SK-N-SH (cell line): ENCODE data around the gene S100A4. TPM values are rescaled to one million over a fixed set of nuclear protein-coding genes. Genes with fewer than 3 reads are reported as not detected.

Experiments
- CTCF ChIA-PET: fragments of 300-600, 350-600 bp; formaldehyde crosslinking; extraction: SDS; loops from one replicate; lab custom pipeline; 2021; lab: Yijun Ruan, JAX
- POLR2A ChIA-PET: fragments of 350-600 bp; sonication (Branson Sonifier 250); formaldehyde crosslinking; extraction: SDS; loops from one replicate; lab custom pipeline; 2020; ENCODE audit warnings: antibody characterized with exemption, inconsistent platforms; lab: Yijun Ruan, JAX
- DNase-seq: peaks from one replicate; pipeline ENCODE4 v3.0.0; 2012
- H2AFZ ChIP-seq: fragments of 200-600 bp; sonication (generic); 2 replicates; pipeline ENCODE4 v1.8.1; 2016; ENCODE audit warnings: antibody characterized with exemption, mild to moderate bottlenecking, low read depth
- H3F3A ChIP-seq: fragments of 200-600 bp; sonication (generic); replicated peaks from 2 replicates; pipeline ENCODE3; 2016; ENCODE audit warnings: antibody characterized with exemption, mild to moderate bottlenecking; ENCODE audit not compliant: insufficient read depth
- H3K27ac ChIP-seq, 2 experiments: fragments of 200-500 bp in 1 of 2; fragments of 200-600 bp in 1 of 2; sonication (Bioruptor generic) in 1 of 2; sonication (generic), shearing (Covaris generic) in 1 of 2; 2 replicates each; pipeline versions ENCODE4 v1.5.1 to v1.6.1; 2014 to 2016; ENCODE audit warnings: low read depth in 2 of 2, inconsistent platforms in 1 of 2, low read length in 1 of 2, mild to moderate bottlenecking in 1 of 2, mixed read lengths in 1 of 2
- H3K27me3 ChIP-seq: fragments of 200-600 bp; sonication (generic), shearing (Covaris generic); 2 replicates; pipeline ENCODE4 v1.6.1; 2016; ENCODE audit warnings: mixed run types; ENCODE audit not compliant: insufficient read depth
- H3K36me3 ChIP-seq, 2 experiments: fragments of 200-500 bp in 1 of 2; fragments of 200-600 bp in 1 of 2; sonication (Bioruptor generic) in 1 of 2; sonication (generic) in 1 of 2; replicated peaks in 1 of 2; 2 replicates each; pipeline versions ENCODE3 to v1.5.1; 2014 to 2016; ENCODE audit warnings: low read length in 1 of 2, mild to moderate bottlenecking in 1 of 2; ENCODE audit not compliant: insufficient read depth in 2 of 2, control insufficient read depth in 1 of 2
- H3K4me1 ChIP-seq, 2 experiments: fragments of 200-500 bp in 1 of 2; fragments of 200-600 bp in 1 of 2; sonication (Bioruptor generic) in 1 of 2; sonication (generic), shearing (Covaris generic) in 1 of 2; 2 replicates each; pipeline versions ENCODE4 v1.5.1 to v1.6.1; 2014 to 2016; ENCODE audit warnings: low read depth in 1 of 2, low read length in 1 of 2, mixed run types in 1 of 2; ENCODE audit not compliant: insufficient read depth in 2 of 2, control insufficient read depth in 1 of 2
- H3K4me2 ChIP-seq: fragments of 200-600 bp; sonication (generic), shearing (Covaris generic); 2 replicates; pipeline ENCODE4 v1.6.1; 2017; ENCODE audit warnings: mixed run types
- H3K4me3 ChIP-seq, 2 experiments: fragments of 200-500 bp in 1 of 2; fragments of 200-600 bp in 1 of 2; sonication (Bioruptor generic) in 1 of 2; sonication (generic), shearing (Covaris generic) in 1 of 2; 2 replicates each; pipeline versions ENCODE4 v1.5.1 to v1.8.1; 2014 to 2016; ENCODE audit warnings: low read depth in 2 of 2, inconsistent platforms in 1 of 2, low read length in 1 of 2, mild to moderate bottlenecking in 1 of 2, mixed read lengths in 1 of 2, moderate library complexity in 1 of 2
- H3K79me2 ChIP-seq: fragments of 200-600 bp; sonication (generic); 2 replicates; pipeline ENCODE4 v1.8.1; 2017; ENCODE audit warnings: mild to moderate bottlenecking; ENCODE audit not compliant: insufficient read depth
- H3K9ac ChIP-seq: fragments of 200-600 bp; sonication (generic); 2 replicates; pipeline ENCODE4 v1.6.1; 2017; ENCODE audit warnings: mixed run types
- H3K9me2 ChIP-seq: fragments of 200-600 bp; sonication (generic); 2 replicates; pipeline ENCODE4 v1.6.1; 2017; ENCODE audit warnings: mixed run types
- H3K9me3 ChIP-seq: fragments of 200-600 bp; sonication (generic); 2 replicates; pipeline ENCODE4 v1.6.1; 2017; ENCODE audit warnings: mixed run types, mild to moderate bottlenecking, moderate library complexity
- H4K20me1 ChIP-seq: fragments of 200-600 bp; sonication (generic); 2 replicates; pipeline ENCODE4 v1.6.1; 2017; ENCODE audit warnings: mild to moderate bottlenecking, mixed run types; ENCODE audit not compliant: insufficient read depth
- CHD2 ChIP-seq: fragments of 150-350 bp; IDR thresholded peaks from 2 replicates; pipeline ENCODE4 v1.6.1; 2018; ENCODE audit warnings: low read length; ENCODE audit not compliant: partially characterized antibody
- EZH2phosphoT487 ChIP-seq: fragments of 200-600 bp; sonication (generic); IDR thresholded peaks from 2 replicates; pipeline ENCODE4 v1.6.1; 2017; ENCODE audit warnings: low read depth, mixed run types, mild to moderate bottlenecking, antibody characterized with exemption, moderate library complexity, borderline replicate concordance
- FOXJ3 ChIP-seq: sonication (generic); formaldehyde crosslinking; IDR thresholded peaks from 2 replicates; pipeline ENCODE4 v1.5.1; 2020; ENCODE audit warnings: mild to moderate bottlenecking, missing genetic modification reagents
- FOXM1 ChIP-seq: IDR thresholded peaks from 2 replicates; pipeline ENCODE4 v1.4.0; 2012; ENCODE audit warnings: low read depth, mild to moderate bottlenecking
- GABPA ChIP-seq: IDR thresholded peaks from 2 replicates; pipeline ENCODE4 v1.4.0; 2012; ENCODE audit warnings: low read depth, mild to moderate bottlenecking
- GATA2 ChIP-seq: sonication (generic); formaldehyde crosslinking; IDR thresholded peaks from 2 replicates; pipeline ENCODE4 v1.5.0; 2020; ENCODE audit warnings: mild to moderate bottlenecking, missing genetic modification reagents
- MXI1 ChIP-seq: IDR thresholded peaks from 2 replicates; pipeline ENCODE4 v1.6.1; 2012; ENCODE audit warnings: mild to moderate bottlenecking, low read depth, low read length, improper control_type of control experiment
- NFIC ChIP-seq: IDR thresholded peaks from 2 replicates; pipeline ENCODE4 v1.4.0; 2012; ENCODE audit warnings: borderline replicate concordance
- POLR2AphosphoS5 ChIP-seq: IDR thresholded peaks from 2 replicates; pipeline ENCODE4 v1.6.1; 2012; ENCODE audit warnings: low read depth, low read length
- RAD21 ChIP-seq: IDR thresholded peaks from 2 replicates; pipeline ENCODE4 v1.6.1; 2012; ENCODE audit warnings: mild to moderate bottlenecking, low read length
- RCOR1 ChIP-seq: fragments of 150-350 bp; IDR thresholded peaks from 2 replicates; pipeline ENCODE4 v1.6.1; 2017; ENCODE audit warnings: antibody characterized with exemption, low read length
- RFX5 ChIP-seq: IDR thresholded peaks from 2 replicates; pipeline ENCODE4 v1.6.1; 2012; ENCODE audit warnings: mild to moderate bottlenecking, improper control_type of control experiment, low read length
- RXRA ChIP-seq: IDR thresholded peaks from 2 replicates; pipeline ENCODE4 v1.4.0; 2012; ENCODE audit warnings: low read depth, mild to moderate bottlenecking, borderline replicate concordance
- SIN3A ChIP-seq: IDR thresholded peaks from 2 replicates; pipeline ENCODE4 v1.6.1; 2012; ENCODE audit warnings: low read depth, mild to moderate bottlenecking, low read length, moderate library complexity, borderline replicate concordance
- SMC3 ChIP-seq: IDR thresholded peaks from 2 replicates; pipeline ENCODE4 v1.6.1; 2012; ENCODE audit warnings: low read depth, low read length, improper control_type of control experiment
- TCF12 ChIP-seq: IDR thresholded peaks from 2 replicates; pipeline ENCODE4 v1.4.0; 2012
- TEAD4 ChIP-seq: IDR thresholded peaks from 2 replicates; pipeline ENCODE4 v1.4.0; 2012; ENCODE audit warnings: mild to moderate bottlenecking, borderline replicate concordance; ENCODE audit not compliant: insufficient read depth
- YY1 ChIP-seq: IDR thresholded peaks from 2 replicates; pipeline ENCODE4 v1.4.0; 2012; ENCODE audit warnings: low read depth, mild to moderate bottlenecking
- whole genome bisulfite sequencing: methylation state at CpG from one replicate; pipeline ENCODE4 v1.1.6; 2017; ENCODE audit warnings: low lambda C conversion rate; 5-methylcytosine and 5-hydroxymethylcytosine counted together
- polyA plus RNA-seq, 3 experiments: library from polyadenylated mRNA; depleted of rRNA; stranded (reverse); fragments of >200 nt; gene quantifications; 2 replicates each; pipeline ENCODE4 v1.2.3, GENCODE V29; 2012
- TF ChIP-seq, protein P1 (sequence below): fragments of 150-350 bp; IDR thresholded peaks from 2 replicates; pipeline ENCODE4 v1.6.1; 2017; ENCODE audit warnings: antibody characterized with exemption, low read length, low read depth, borderline replicate concordance
- TF ChIP-seq, protein P2 (sequence below): fragments of 200-600 bp; sonication (generic); IDR thresholded peaks from 2 replicates; pipeline ENCODE4 v1.6.1; 2017; ENCODE audit warnings: antibody characterized with exemption, mild to moderate bottlenecking, moderate library complexity
- TF ChIP-seq, protein P3 (sequence below): IDR thresholded peaks from 2 replicates; pipeline ENCODE4 v1.6.1; 2012; ENCODE audit warnings: mild to moderate bottlenecking, low read depth, low read length, moderate library complexity
- TF ChIP-seq, protein P4 (sequence below): IDR thresholded peaks from 2 replicates; pipeline ENCODE4 v1.4.0; 2012; ENCODE audit warnings: low read depth, borderline replicate concordance
- TF ChIP-seq, protein P5 (sequence below): IDR thresholded peaks from 2 replicates; pipeline ENCODE4 v1.4.0; 2012; ENCODE audit warnings: low read depth

S100A4 gene
- polyA plus RNA-seq, 1 of the 3 experiments (the other 2 are of a cell fraction): 25.4 TPM

DNA sequence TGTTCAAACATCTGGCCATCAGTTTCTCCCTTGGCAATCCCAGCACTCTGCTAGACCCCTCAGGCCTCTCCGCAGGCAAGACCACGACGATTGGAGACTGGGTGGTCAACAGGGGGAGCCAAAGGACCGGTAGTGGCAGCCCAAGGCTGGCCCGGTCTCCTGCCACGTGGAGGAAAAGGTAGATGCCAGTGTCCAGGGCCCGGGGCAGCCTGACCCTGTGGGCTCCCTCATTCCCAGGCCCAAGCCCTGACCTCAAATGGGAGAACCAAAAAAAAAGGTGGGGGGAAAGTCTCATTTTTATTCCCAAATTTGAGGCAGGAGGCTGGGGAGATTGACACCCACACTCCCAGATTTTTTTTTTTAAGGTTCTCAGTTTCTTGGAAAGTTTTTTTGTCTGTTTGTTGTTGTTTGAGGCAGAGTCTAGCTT is 34.6 kb downstream of the S100A4 start:
- Histone ChIP-seq H4K20me1 (no peaks in the 10 kb centered on the region), H3K36me3 (no peaks in the 10 kb centered on the region), H3K9me2 (no peaks in the 10 kb centered on the region), H3K27me3 (no peaks in the 10 kb centered on the region), H2AFZ (peak overlapping the region; percentile 67; the same call in 1 of the 2 replicates), H3K4me2 (no peak overlapping the region), H3K4me1 (peaks cover 4 to 20% of the 10 kb centered on the region in 2 experiments; a peak in 3 of 4 replicates), H3K9ac (no peak overlapping the region), H3F3A (peaks cover 26% of the 10 kb centered on the region), H3K27ac (peak overlapping the region in 1 of 2 experiments; percentile 9; a peak in 1 of 4 replicates), H3K4me3 (no peak overlapping the region; a peak in 1 of 4 replicates), H3K9me3 (no peaks in the 10 kb centered on the region), H3K79me2 (no peaks in the 10 kb centered on the region)
- TF ChIP-seq EZH2phosphoT487: no peak
- TF ChIP-seq TCF12: peak; percentile 14; the same call in 1 of the 2 replicates
- TF ChIP-seq RXRA: no peak
- TF ChIP-seq FOXM1: no peak
- 0 out of 2 replicates have a peak, but pooled peaks have one; percentile 37 for TF ChIP-seq RCOR1
- no peak for TF ChIP-seq YY1
- TF ChIP-seq, protein P1, sequence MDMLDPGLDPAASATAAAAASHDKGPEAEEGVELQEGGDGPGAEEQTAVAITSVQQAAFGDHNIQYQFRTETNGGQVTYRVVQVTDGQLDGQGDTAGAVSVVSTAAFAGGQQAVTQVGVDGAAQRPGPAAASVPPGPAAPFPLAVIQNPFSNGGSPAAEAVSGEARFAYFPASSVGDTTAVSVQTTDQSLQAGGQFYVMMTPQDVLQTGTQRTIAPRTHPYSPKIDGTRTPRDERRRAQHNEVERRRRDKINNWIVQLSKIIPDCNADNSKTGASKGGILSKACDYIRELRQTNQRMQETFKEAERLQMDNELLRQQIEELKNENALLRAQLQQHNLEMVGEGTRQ: 0 out of 2 replicates have a peak, but pooled peaks have one; percentile 33
- peak; percentile 96 for TF ChIP-seq MXI1
- TF ChIP-seq, protein P2, sequence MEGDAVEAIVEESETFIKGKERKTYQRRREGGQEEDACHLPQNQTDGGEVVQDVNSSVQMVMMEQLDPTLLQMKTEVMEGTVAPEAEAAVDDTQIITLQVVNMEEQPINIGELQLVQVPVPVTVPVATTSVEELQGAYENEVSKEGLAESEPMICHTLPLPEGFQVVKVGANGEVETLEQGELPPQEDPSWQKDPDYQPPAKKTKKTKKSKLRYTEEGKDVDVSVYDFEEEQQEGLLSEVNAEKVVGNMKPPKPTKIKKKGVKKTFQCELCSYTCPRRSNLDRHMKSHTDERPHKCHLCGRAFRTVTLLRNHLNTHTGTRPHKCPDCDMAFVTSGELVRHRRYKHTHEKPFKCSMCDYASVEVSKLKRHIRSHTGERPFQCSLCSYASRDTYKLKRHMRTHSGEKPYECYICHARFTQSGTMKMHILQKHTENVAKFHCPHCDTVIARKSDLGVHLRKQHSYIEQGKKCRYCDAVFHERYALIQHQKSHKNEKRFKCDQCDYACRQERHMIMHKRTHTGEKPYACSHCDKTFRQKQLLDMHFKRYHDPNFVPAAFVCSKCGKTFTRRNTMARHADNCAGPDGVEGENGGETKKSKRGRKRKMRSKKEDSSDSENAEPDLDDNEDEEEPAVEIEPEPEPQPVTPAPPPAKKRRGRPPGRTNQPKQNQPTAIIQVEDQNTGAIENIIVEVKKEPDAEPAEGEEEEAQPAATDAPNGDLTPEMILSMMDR: peak; percentile 95
- TF ChIP-seq, protein P3, sequence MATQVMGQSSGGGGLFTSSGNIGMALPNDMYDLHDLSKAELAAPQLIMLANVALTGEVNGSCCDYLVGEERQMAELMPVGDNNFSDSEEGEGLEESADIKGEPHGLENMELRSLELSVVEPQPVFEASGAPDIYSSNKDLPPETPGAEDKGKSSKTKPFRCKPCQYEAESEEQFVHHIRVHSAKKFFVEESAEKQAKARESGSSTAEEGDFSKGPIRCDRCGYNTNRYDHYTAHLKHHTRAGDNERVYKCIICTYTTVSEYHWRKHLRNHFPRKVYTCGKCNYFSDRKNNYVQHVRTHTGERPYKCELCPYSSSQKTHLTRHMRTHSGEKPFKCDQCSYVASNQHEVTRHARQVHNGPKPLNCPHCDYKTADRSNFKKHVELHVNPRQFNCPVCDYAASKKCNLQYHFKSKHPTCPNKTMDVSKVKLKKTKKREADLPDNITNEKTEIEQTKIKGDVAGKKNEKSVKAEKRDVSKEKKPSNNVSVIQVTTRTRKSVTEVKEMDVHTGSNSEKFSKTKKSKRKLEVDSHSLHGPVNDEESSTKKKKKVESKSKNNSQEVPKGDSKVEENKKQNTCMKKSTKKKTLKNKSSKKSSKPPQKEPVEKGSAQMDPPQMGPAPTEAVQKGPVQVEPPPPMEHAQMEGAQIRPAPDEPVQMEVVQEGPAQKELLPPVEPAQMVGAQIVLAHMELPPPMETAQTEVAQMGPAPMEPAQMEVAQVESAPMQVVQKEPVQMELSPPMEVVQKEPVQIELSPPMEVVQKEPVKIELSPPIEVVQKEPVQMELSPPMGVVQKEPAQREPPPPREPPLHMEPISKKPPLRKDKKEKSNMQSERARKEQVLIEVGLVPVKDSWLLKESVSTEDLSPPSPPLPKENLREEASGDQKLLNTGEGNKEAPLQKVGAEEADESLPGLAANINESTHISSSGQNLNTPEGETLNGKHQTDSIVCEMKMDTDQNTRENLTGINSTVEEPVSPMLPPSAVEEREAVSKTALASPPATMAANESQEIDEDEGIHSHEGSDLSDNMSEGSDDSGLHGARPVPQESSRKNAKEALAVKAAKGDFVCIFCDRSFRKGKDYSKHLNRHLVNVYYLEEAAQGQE: no peak
- TF ChIP-seq, protein P4, sequence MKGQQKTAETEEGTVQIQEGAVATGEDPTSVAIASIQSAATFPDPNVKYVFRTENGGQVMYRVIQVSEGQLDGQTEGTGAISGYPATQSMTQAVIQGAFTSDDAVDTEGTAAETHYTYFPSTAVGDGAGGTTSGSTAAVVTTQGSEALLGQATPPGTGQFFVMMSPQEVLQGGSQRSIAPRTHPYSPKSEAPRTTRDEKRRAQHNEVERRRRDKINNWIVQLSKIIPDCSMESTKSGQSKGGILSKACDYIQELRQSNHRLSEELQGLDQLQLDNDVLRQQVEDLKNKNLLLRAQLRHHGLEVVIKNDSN: peak; percentile 59; the same call in 1 of the 2 replicates
- TF ChIP-seq RAD21: peak; percentile 96
- TF ChIP-seq POLR2AphosphoS5: no peak
- no peak for TF ChIP-seq FOXJ3
- TF ChIP-seq RFX5: no peak
- peak; percentile 48; the same call in 1 of the 2 replicates for TF ChIP-seq NFIC
- peak; percentile 69; the same call in 1 of the 2 replicates for TF ChIP-seq SIN3A
- TF ChIP-seq GATA2 (CRISPR knock-in tag): no peak
- peak; percentile 65 for TF ChIP-seq CHD2
- no peak for TF ChIP-seq GABPA
- peak; percentile 97 for TF ChIP-seq SMC3
- no peak for TF ChIP-seq TEAD4
- TF ChIP-seq, protein P5, sequence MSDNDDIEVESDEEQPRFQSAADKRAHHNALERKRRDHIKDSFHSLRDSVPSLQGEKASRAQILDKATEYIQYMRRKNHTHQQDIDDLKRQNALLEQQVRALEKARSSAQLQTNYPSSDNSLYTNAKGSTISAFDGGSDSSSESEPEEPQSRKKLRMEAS: peak; percentile 99
- POLR2A ChIA-PET: no interaction called here
- DNase-seq: peak; percentile 89
- 0% methylated on average over 7 of the region's 7 CpGs for WGBS
- CTCF ChIA-PET: interaction anchor here (0.7 to 18.0 kb wide), 57 partner anchors 9 to 511 kb away, joined by 3 to 283 read pairs (median 5); partner anchors contain the start of genes CHTOP, PGLYRP4, S100A1 and S100A13
